ENCODE results near the gene TMEM170A.

GRCh38 chr16:75494661-75495075 lies 30.2 kb upstream of the TMEM170A start:
- TF ChIP-seq GATA2 (IDR thresholded peaks at IDR 0.05; ENCODE audit: low read depth, low read length) (no peak), GATA3 (IDR thresholded peaks at IDR 0.05; ENCODE audit: low read depth, low read length) (no peak)
